AG04450 (cell line): ENCODE results near the gene C11orf71. TPM values are rescaled to one million over a fixed set of nuclear protein-coding genes. Genes with fewer than 3 reads are reported as not detected.
A peak's percentile ranks its signal among the peaks of the same experiment; 100 is the strongest.

ENCODE experiments used
- CTCF ChIA-PET: fragments of 300-600, 350-600 bp; formaldehyde crosslinking; extraction: SDS; loops from one replicate; lab custom pipeline; 2022; ENCODE audit warnings: antibody characterized with exemption, inconsistent platforms; lab: Charles Lee
- POLR2A ChIA-PET: fragments of 350-600 bp; formaldehyde crosslinking; extraction: SDS; loops from one replicate; lab custom pipeline; 2021; ENCODE audit warnings: antibody characterized with exemption, inconsistent platforms; lab: Yijun Ruan, JAX
- DNase-seq: peaks from one replicate; pipeline ENCODE4 v3.0.0-alpha.2; 2011; ENCODE audit warnings: low read depth, low spot score
- H3K27ac ChIP-seq: one replicate; pipeline ENCODE4 v1.5.1; 2012; ENCODE audit warnings: low read depth, low read length, control low read depth
- H3K27me3 ChIP-seq: one replicate; pipeline ENCODE4 v1.6.0; 2012; ENCODE audit warnings: low read length; ENCODE audit not compliant: control insufficient read depth, insufficient read depth
- H3K4me3 ChIP-seq: 2 replicates; pipeline ENCODE4 v1.5.1; 2011; ENCODE audit warnings: mild to moderate bottlenecking, low read depth, low read length, control low read depth
- H3K9me3 ChIP-seq: 2 replicates; pipeline ENCODE4 v1.5.1; 2012; ENCODE audit warnings: low read length; ENCODE audit not compliant: control insufficient read depth, insufficient read depth
- CTCF ChIP-seq: IDR thresholded peaks from 2 replicates; pipeline ENCODE4 v1.5.1; 2011; ENCODE audit warnings: low read depth, low read length, control low read depth, inconsistent platforms
- polyA plus RNA-seq: library from polyadenylated mRNA; depleted of rRNA; stranded (reverse); fragments of >200 nt; gene quantifications from 2 replicates; pipeline ENCODE4 v1.2.3, GENCODE V29; 2011

The C11orf71 gene
- polyA plus RNA-seq, 1 experiment, result 4.5 TPM

GRCh38 chr11:114377612-114378267 is 22.6 kb downstream of the C11orf71 start:
- POLR2A ChIA-PET, result interaction anchor here (1.0 kb wide), 1 partner anchor 48 kb away, joined by 3 read pairs; no protein-coding TSS in a partner anchor
- Histone ChIP-seq H3K9me3 (no peaks in the 10 kb centered on the region), H3K4me3 (no peak overlapping the region), H3K27me3 (no peaks in the 10 kb centered on the region), H3K27ac (peak overlapping the region; percentile 52)
- no peak for TF ChIP-seq CTCF
- DNase-seq, result no peak
- CTCF ChIA-PET, result interaction anchor here (0.8 to 0.9 kb wide), 2 partner anchors 15 to 30 kb away, joined by 3 read pairs; no protein-coding TSS in a partner anchor

GRCh38 chr11:114375052-114375451 is 25.3 kb downstream of the C11orf71 start:
- POLR2A ChIA-PET, result no interaction called here
- DNase-seq, result no peak
- no peaks in the 10 kb centered on the region for H3K27me3 ChIP-seq
- H3K27ac ChIP-seq, result no peak overlapping the region
- no peaks in the 10 kb centered on the region for H3K9me3 ChIP-seq
- H3K4me3 ChIP-seq, result no peak overlapping the region
- TF ChIP-seq CTCF, result no peak
- CTCF ChIA-PET, result no interaction called here

- ChIA-PET CTCF (interaction anchor here (0.9 to 1.7 kb wide), 2 partner anchors 27 to 29 kb away, joined by 3 to 4 read pairs; no protein-coding TSS in a partner anchor), POLR2A (no interaction called here)
- no peaks in the 10 kb centered on the region for H3K9me3 ChIP-seq
- no peak for DNase-seq
- no peak for TF ChIP-seq CTCF
- H3K4me3 ChIP-seq, result no peak overlapping the region
- no peaks in the 10 kb centered on the region for H3K27me3 ChIP-seq
- no peak overlapping the region for H3K27ac ChIP-seq
Measured at GRCh38 chr11:114368918-114369680, 31.2 kb downstream of the C11orf71 start.

GRCh38 chr11:114367244-114367957 is 32.9 kb downstream of the C11orf71 start:
- no peaks in the 10 kb centered on the region for H3K9me3 ChIP-seq
- ChIA-PET POLR2A (interaction anchor here (0.6 to 1.5 kb wide), 2 partner anchors 26 to 30 kb away, joined by 3 to 4 read pairs; no protein-coding TSS in a partner anchor), CTCF (interaction anchor here (0.7 to 1.7 kb wide), 4 partner anchors 20 to 73 kb away, joined by 3 to 7 read pairs (median 4); no protein-coding TSS in a partner anchor)
- peak overlapping the region; percentile 7; the same call in 1 of the 2 replicates for H3K4me3 ChIP-seq
- no peak for DNase-seq
- no peaks in the 10 kb centered on the region for H3K27me3 ChIP-seq
- peak overlapping the region; percentile 95 for H3K27ac ChIP-seq
- TF ChIP-seq CTCF, result no peak
